SK-N-SH treated with all-trans-retinoic acid at 6 μM for 48 hours (cell line): ENCODE measurements around the gene CHST8.

Experiments
- ATAC-seq: fragments of 200-7000 bp; cut with Tn5 transposase; 3 replicates; pipeline ENCODE4 v1.9.1; 2020; ENCODE audit warnings: mild to moderate bottlenecking, moderate library complexity
- ARNTL ChIP-seq: fragments of 450-650 bp; formaldehyde crosslinking; IDR thresholded peaks from 2 replicates; pipeline ENCODE4 v1.5.0; 2020; ENCODE audit warnings: low read depth, mild to moderate bottlenecking, moderate library complexity, borderline replicate concordance
- BACH2 ChIP-seq: fragments of 250-450 bp; sonication (Bioruptor Pico); IDR thresholded peaks from 2 replicates; pipeline ENCODE4 v1.9.0; 2021; ENCODE audit warnings: mild to moderate bottlenecking, borderline replicate concordance
- CREB5 ChIP-seq: fragments of 250-450 bp; sonication (Bioruptor Pico); IDR thresholded peaks from 2 replicates; pipeline ENCODE4 v1.5.1; 2020; ENCODE audit warnings: low read depth, mild to moderate bottlenecking, moderate library complexity
- CSDC2 ChIP-seq: fragments of 250-450 bp; sonication (Bioruptor Pico); IDR thresholded peaks from 2 replicates; pipeline ENCODE4 v1.5.0; 2020; ENCODE audit warnings: mild to moderate bottlenecking, moderate library complexity
- ESRRG ChIP-seq: fragments of 250-450 bp; sonication (Bioruptor Pico); IDR thresholded peaks from 2 replicates; pipeline ENCODE4 v1.6.1; 2021; ENCODE audit warnings: mild to moderate bottlenecking
- GLIS3 ChIP-seq: fragments of 250-450 bp; sonication (Bioruptor Pico); IDR thresholded peaks from 2 replicates; pipeline ENCODE4 v1.5.0; 2020; ENCODE audit warnings: mild to moderate bottlenecking, moderate library complexity
- ISL1 ChIP-seq: fragments of 250-450 bp; sonication (Bioruptor Pico); IDR thresholded peaks from 2 replicates; pipeline ENCODE4 v2.1.2; 2022; ENCODE audit warnings: mild to moderate bottlenecking, moderate library complexity
- OSR1 ChIP-seq: fragments of 250-450 bp; sonication (Bioruptor Pico); IDR thresholded peaks from 2 replicates; pipeline ENCODE4 v1.8.0; 2022; ENCODE audit warnings: moderate library complexity, mild to moderate bottlenecking, inconsistent platforms
- PATZ1 ChIP-seq: fragments of 250-450 bp; sonication (Bioruptor Pico); IDR thresholded peaks from 2 replicates; pipeline ENCODE4 v1.8.0; 2020; ENCODE audit warnings: mild to moderate bottlenecking, moderate library complexity, borderline replicate concordance
- POU6F1 ChIP-seq: fragments of 250-450 bp; sonication (Bioruptor Pico); IDR thresholded peaks from 2 replicates; pipeline ENCODE4 v1.8.0; 2021; ENCODE audit warnings: low read depth, mild to moderate bottlenecking, moderate library complexity, borderline replicate concordance
- PPARA ChIP-seq: fragments of 250-450 bp; sonication (Bioruptor Pico); IDR thresholded peaks from 2 replicates; pipeline ENCODE4 v1.5.0; 2020; ENCODE audit warnings: mild to moderate bottlenecking, borderline replicate concordance
- RARB ChIP-seq: fragments of 250-450 bp; sonication (Bioruptor Pico); IDR thresholded peaks from 2 replicates; pipeline ENCODE4 v1.8.0; 2021; ENCODE audit warnings: mild to moderate bottlenecking, moderate library complexity
- SNAI2 ChIP-seq: fragments of 250-450 bp; sonication (Bioruptor Pico); IDR thresholded peaks from 2 replicates; pipeline ENCODE4 v1.5.0; 2020; ENCODE audit warnings: mild to moderate bottlenecking, moderate library complexity
- TCF4 ChIP-seq: fragments of 250-450 bp; sonication (Bioruptor Pico); IDR thresholded peaks from 2 replicates; pipeline ENCODE4 v1.8.0; 2021; ENCODE audit warnings: mild to moderate bottlenecking, moderate library complexity, borderline replicate concordance
- TOX ChIP-seq: fragments of 250-450 bp; sonication (Bioruptor Pico); IDR thresholded peaks from 2 replicates; pipeline ENCODE4 v1.8.0; 2021; ENCODE audit warnings: mild to moderate bottlenecking, moderate library complexity, borderline replicate concordance
- TSHZ2 ChIP-seq: fragments of 250-450 bp; sonication (Bioruptor Pico); IDR thresholded peaks from 2 replicates; pipeline ENCODE4 v1.5.0; 2020; ENCODE audit warnings: mild to moderate bottlenecking, moderate library complexity
- ZC3H10 ChIP-seq: fragments of 250-450 bp; sonication (Bioruptor Pico); IDR thresholded peaks from 2 replicates; pipeline ENCODE4 v1.5.1; 2021; ENCODE audit warnings: mild to moderate bottlenecking, moderate library complexity
- ZFP3 ChIP-seq: fragments of 250-450 bp; sonication (Bioruptor Pico); IDR thresholded peaks from 2 replicates; pipeline ENCODE4 v1.5.0; 2020; ENCODE audit warnings: mild to moderate bottlenecking, moderate library complexity
- ZFP30 ChIP-seq: fragments of 450-650 bp; formaldehyde crosslinking; IDR thresholded peaks from 2 replicates; pipeline ENCODE4 v1.5.0; 2022; ENCODE audit warnings: mild to moderate bottlenecking, moderate library complexity
- ZNF565 ChIP-seq: fragments of 450-650 bp; formaldehyde crosslinking; conservative IDR thresholded peaks from 2 replicates; pipeline ENCODE4 v1.5.0; 2020; ENCODE audit warnings: low read depth, mild to moderate bottlenecking, moderate library complexity
- ZNF70 ChIP-seq: fragments of 450-650 bp; formaldehyde crosslinking; IDR thresholded peaks from 2 replicates; pipeline ENCODE4 v1.5.0; 2020; ENCODE audit warnings: mild to moderate bottlenecking, moderate library complexity
- ZNF8 ChIP-seq: fragments of 450-650 bp; formaldehyde crosslinking; IDR thresholded peaks from 2 replicates; pipeline ENCODE4 v1.5.0; 2020; ENCODE audit warnings: mild to moderate bottlenecking, moderate library complexity

The CHST8 gene

GRCh38 chr19:33574824-33575223 is 46.9 kb upstream of the CHST8 start:
- ATAC-seq = no peak
- TF ChIP-seq TOX (CRISPR knock-in tag) (no peak), GLIS3 (CRISPR knock-in tag) (no peak), PATZ1 (CRISPR knock-in tag) (no peak), TSHZ2 (CRISPR knock-in tag) (no peak), ARNTL (CRISPR knock-in tag) (no peak), ESRRG (no peak), ZNF70 (CRISPR knock-in tag) (no peak), RARB (no peak), CREB5 (CRISPR knock-in tag) (no peak), ZFP3 (CRISPR knock-in tag) (no peak), SNAI2 (no peak), ZC3H10 (CRISPR knock-in tag) (no peak), ZNF8 (CRISPR knock-in tag) (no peak), CSDC2 (CRISPR knock-in tag) (no peak)

- no peak for ATAC-seq
- no peak for TF ChIP-seq ZC3H10 (CRISPR knock-in tag)
- no peak for TF ChIP-seq POU6F1 (CRISPR knock-in tag)
- TF ChIP-seq PPARA (CRISPR knock-in tag) = no peak
- no peak for TF ChIP-seq BACH2 (CRISPR knock-in tag)
- no peak for TF ChIP-seq TSHZ2 (CRISPR knock-in tag)
- TF ChIP-seq OSR1 (CRISPR knock-in tag) = no peak
- no peak for TF ChIP-seq SNAI2
- TF ChIP-seq ZFP30 (CRISPR knock-in tag) = no peak
- TF ChIP-seq ZNF8 (CRISPR knock-in tag) = no peak
- no peak for TF ChIP-seq TCF4 (CRISPR knock-in tag)
Measured at GRCh38 chr19:33578697-33579096, 43.1 kb upstream of the CHST8 start.

- TF ChIP-seq CREB5 (CRISPR knock-in tag) (no peak), PPARA (CRISPR knock-in tag) (no peak), CSDC2 (CRISPR knock-in tag) (no peak), GLIS3 (CRISPR knock-in tag) (no peak), ZFP3 (CRISPR knock-in tag) (no peak), TSHZ2 (CRISPR knock-in tag) (no peak), SNAI2 (no peak), ZFP30 (CRISPR knock-in tag) (no peak), ISL1 (no peak), ZNF565 (CRISPR knock-in tag) (no peak)
- TF ChIP-seq, all 23 proteins: peak for 0
- ATAC-seq = no peak
Measured at GRCh38 chr19:33580026-33580644, 41.6 kb upstream of the CHST8 start.
